OCI-LY7 (cell line): ENCODE measurements around the gene FMNL2. TPM values are rescaled to one million over a fixed set of nuclear protein-coding genes. Genes with fewer than 3 reads are reported as not detected.

Experiments used
- BruUV-seq: library from RNA; stranded (reverse); fragments of 400-500 nt; replicated peaks from 2 replicates; lab custom pipeline; 2021; lab: Mats Ljungman, UMichigan
- CTCF ChIA-PET: fragments of 300-600 bp; sonication (Branson Sonifier 250); formaldehyde crosslinking; loops from one replicate; lab custom pipeline; 2022; ENCODE audit warnings: antibody characterized with exemption; ENCODE audit not compliant: unreplicated experiment; lab: Charles Lee
- POLR2A ChIA-PET: fragments of 300-600 bp; sonication (Branson Sonifier 250); formaldehyde crosslinking; loops from one replicate; lab custom pipeline; 2022; ENCODE audit warnings: antibody characterized with exemption; lab: Charles Lee
- DNase-seq: peaks from one replicate; pipeline ENCODE4 v3.0.0-alpha.2; 2015; ENCODE audit warnings: low spot score
- H2AFZ ChIP-seq: fragments of 200-600 bp; sonication (generic), shearing (Covaris generic); 2 replicates; pipeline ENCODE4 v1.6.1; 2014; ENCODE audit warnings: mild to moderate bottlenecking, antibody characterized with exemption, low read length, moderate library complexity
- H3K27ac ChIP-seq: fragments of 200-600 bp; sonication (generic); 2 replicates; pipeline ENCODE4 v1.5.1; 2014; ENCODE audit warnings: mixed run types, low read depth, mild to moderate bottlenecking, moderate library complexity, low read length, inconsistent platforms; ENCODE audit not compliant: poor library complexity, severe bottlenecking
- H3K36me3 ChIP-seq: fragments of 200-600 bp; sonication (generic); 2 replicates; pipeline ENCODE4 v1.6.1; 2014; ENCODE audit warnings: mild to moderate bottlenecking, antibody characterized with exemption, low read length, moderate library complexity, mixed read lengths; ENCODE audit not compliant: insufficient read depth
- H3K4me1 ChIP-seq: fragments of 200-600 bp; sonication (generic); 2 replicates; pipeline ENCODE4 v1.5.1; 2014; ENCODE audit warnings: mild to moderate bottlenecking, low read length; ENCODE audit not compliant: insufficient read depth, poor library complexity, severe bottlenecking
- H3K4me2 ChIP-seq: fragments of 200-600 bp; sonication (generic); 2 replicates; pipeline ENCODE4 v1.6.1; 2014; ENCODE audit warnings: mild to moderate bottlenecking, low read length
- H3K4me3 ChIP-seq: fragments of 200-600 bp; sonication (generic); 2 replicates; pipeline ENCODE4 v1.5.1; 2014; ENCODE audit warnings: mild to moderate bottlenecking, low read depth, low read length; ENCODE audit not compliant: poor library complexity, severe bottlenecking
- H3K79me2 ChIP-seq: fragments of 200-600 bp; sonication (generic); 2 replicates; pipeline ENCODE4 v1.6.1; 2016; ENCODE audit warnings: low read depth, mild to moderate bottlenecking, low read length, moderate library complexity, mixed read lengths; ENCODE audit not compliant: insufficient read depth
- H3K9me2 ChIP-seq: fragments of 200-600 bp; sonication (generic); 2 replicates; pipeline ENCODE4 v1.6.1; 2016; ENCODE audit warnings: mild to moderate bottlenecking, low read length, mixed read lengths; ENCODE audit not compliant: insufficient read depth
- H3K9me3 ChIP-seq: fragments of 200-600 bp; sonication (generic); 2 replicates; pipeline ENCODE4 v1.6.1; 2014; ENCODE audit warnings: mild to moderate bottlenecking, mixed run types, low read length, mixed read lengths
- H4K20me1 ChIP-seq: fragments of 200-600 bp; sonication (generic); 2 replicates; pipeline ENCODE4 v1.6.1; 2014; ENCODE audit warnings: mild to moderate bottlenecking, antibody characterized with exemption, low read length, moderate library complexity, mixed read lengths; ENCODE audit not compliant: insufficient read depth
- CTCF ChIP-seq: fragments of 200-600 bp; sonication (generic); conservative IDR thresholded peaks from 2 replicates; pipeline ENCODE4 v1.5.1; 2014; ENCODE audit warnings: mild to moderate bottlenecking, antibody characterized with exemption, low read length, moderate library complexity, mixed read lengths
- EZH2phosphoT487 ChIP-seq: fragments of 200-600 bp; sonication (generic); IDR thresholded peaks from 2 replicates; pipeline ENCODE4 v1.6.1; 2018; ENCODE audit warnings: low read depth, borderline replicate concordance, mild to moderate bottlenecking, mixed run types, antibody characterized with exemption, low read length, moderate library complexity, mixed read lengths
- intact Hi-C: fragments of 100-400 bp; cut with micrococcal nuclease; formaldehyde crosslinking; loops from one replicate; pipeline ENCODE4 v1.10.0; 2022; ENCODE audit not compliant: unreplicated experiment
- total RNA-seq, 2 experiments: library from RNA; depleted of rRNA in 1 of 2; stranded (reverse); fragments of >200 nt in 1 of 2; shearing (Covaris generic) in 1 of 2; gene quantifications; 2 replicates each; pipeline ENCODE4 v1.2.3, GENCODE V29; 2014 to 2022

FMNL2 gene
- total RNA-seq, 2 experiments from 2014 or later: 0.03 to 0.21 TPM

GRCh38 chr2:152623076-152623740 lies 288.2 kb downstream of the FMNL2 start:
- no peak overlapping the region for H2AFZ ChIP-seq
- no peaks in the 10 kb centered on the region for H4K20me1 ChIP-seq
- no peak for DNase-seq
- H3K4me3 ChIP-seq: no peak overlapping the region
- H3K36me3 ChIP-seq: no peaks in the 10 kb centered on the region
- intact Hi-C loops: no loop called here
- BruUV-seq: no TSS peak
- TF ChIP-seq EZH2phosphoT487 (no peak), CTCF (no peak)
- H3K9me2 ChIP-seq: no peaks in the 10 kb centered on the region
- ChIA-PET POLR2A (no interaction called here), CTCF (no interaction called here)
- no peaks in the 10 kb centered on the region for H3K4me1 ChIP-seq
- no peaks in the 10 kb centered on the region for H3K79me2 ChIP-seq
- H3K27ac ChIP-seq: no peak overlapping the region
- no peak overlapping the region for H3K4me2 ChIP-seq
- no peaks in the 10 kb centered on the region for H3K9me3 ChIP-seq

GRCh38 chr2:152623775-152624174 lies 288.8 kb downstream of the FMNL2 start:
- H3K4me1 ChIP-seq: no peaks in the 10 kb centered on the region
- DNase-seq: no peak
- H3K9me2 ChIP-seq: no peaks in the 10 kb centered on the region
- H2AFZ ChIP-seq: no peak overlapping the region
- H3K79me2 ChIP-seq: no peaks in the 10 kb centered on the region
- CTCF ChIA-PET: no interaction called here
- no peaks in the 10 kb centered on the region for H3K9me3 ChIP-seq
- intact Hi-C loops: no loop called here
- H3K27ac ChIP-seq: no peak overlapping the region
- H3K4me2 ChIP-seq: no peak overlapping the region
- H3K36me3 ChIP-seq: no peaks in the 10 kb centered on the region
- no TSS peak for BruUV-seq
- no peaks in the 10 kb centered on the region for H4K20me1 ChIP-seq
- POLR2A ChIA-PET: no interaction called here
- H3K4me3 ChIP-seq: no peak overlapping the region
- TF ChIP-seq EZH2phosphoT487 (no peak), CTCF (no peak)

- CTCF ChIA-PET: no interaction called here
- Histone ChIP-seq H3K4me2 (no peak overlapping the region), H3K79me2 (no peaks in the 10 kb centered on the region), H4K20me1 (no peaks in the 10 kb centered on the region), H3K36me3 (no peaks in the 10 kb centered on the region), H3K4me1 (no peaks in the 10 kb centered on the region), H3K27ac (no peak overlapping the region), H3K9me2 (no peaks in the 10 kb centered on the region), H2AFZ (no peak overlapping the region), H3K9me3 (no peaks in the 10 kb centered on the region), H3K4me3 (no peak overlapping the region)
- BruUV-seq: no TSS peak
- POLR2A ChIA-PET: no interaction called here
- no peak for DNase-seq
- TF ChIP-seq EZH2phosphoT487 (no peak), CTCF (no peak)
- intact Hi-C loops: no loop called here
These were observed 289.8 kb downstream of the FMNL2 start for GRCh38 chr2:152624805-152625204.
